ENCODE results near the gene PARP12.

DNA sequence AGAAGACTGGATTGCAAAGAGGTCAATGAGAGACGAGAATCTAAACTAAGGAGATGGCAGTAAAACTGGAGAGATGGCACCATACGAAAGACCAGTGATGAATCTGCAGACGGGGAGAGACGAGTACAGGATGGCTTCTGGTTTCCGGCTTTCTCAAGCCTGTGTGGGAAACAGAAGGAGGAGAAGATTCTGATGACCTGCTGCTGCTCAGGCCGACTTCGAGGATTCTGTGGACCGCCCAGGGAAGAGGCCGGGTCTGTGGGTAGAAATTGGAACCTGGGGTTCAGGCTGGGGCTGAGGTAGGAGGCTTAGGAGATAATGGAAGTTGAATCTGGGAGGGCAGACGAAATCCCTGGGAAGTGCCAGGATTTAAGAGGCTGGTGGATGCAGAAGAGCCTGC is 48.6 kb downstream of the PARP12 start:
- TF ChIP-seq YY1 (IDR thresholded peaks at IDR 0.05; ENCODE audit: insufficient read depth, insufficient read length) (no peak), ZNF274 (IDR thresholded peaks at IDR 0.05; ENCODE audit: low read depth, low read length) (no peak), SUZ12 (IDR thresholded peaks at IDR 0.05; ENCODE audit: extremely low read depth, insufficient read depth, insufficient read length) (no peak)
